Left lung (tissue), 10 donors: ENCODE results near the gene HMGA1. TPM values are rescaled to one million over a fixed set of nuclear protein-coding genes. Genes with fewer than 3 reads are reported as not detected.

Source experiments
- ATAC-seq: fragments of 200-7000 bp; cut with Tn5 transposase; one replicate; pipeline ENCODE4 v1.9.1; 2020; ENCODE audit warnings: moderate library complexity
- DNase-seq, 4 donors: peaks; one replicate each; pipeline ENCODE4 v3.0.0-alpha.2; 2013 to 2020
- H3K27ac ChIP-seq, 2 donors: fragments of 200-600 bp; sonication (generic) in 1 of 2; one replicate each; pipeline versions ENCODE4 v1.5.0 to v1.8.0; 2020 to 2021
- H3K27me3 ChIP-seq, 2 donors: fragments of 200-600 bp; sonication (generic) in 1 of 2; one replicate each; pipeline versions ENCODE4 v1.5.0 to v1.8.0; 2020 to 2021
- H3K36me3 ChIP-seq, 2 donors: fragments of 200-600 bp; sonication (generic) in 1 of 2; one replicate each; pipeline versions ENCODE4 v1.5.0 to v1.8.0; 2020 to 2021
- H3K4me1 ChIP-seq, 2 donors: fragments of 200-600 bp; one replicate each; pipeline ENCODE4 v1.8.0; 2021
- H3K4me3 ChIP-seq, 2 donors: fragments of 200-600 bp; sonication (generic) in 1 of 2; one replicate each; pipeline versions ENCODE4 v1.5.0 to v1.8.0; 2020 to 2021; ENCODE audit warnings: mild to moderate bottlenecking in 1 of 2
- H3K9me3 ChIP-seq, 2 donors: fragments of 200-600 bp; sonication (generic) in 1 of 2; one replicate each; pipeline versions ENCODE4 v1.5.0 to v1.8.0; 2020 to 2021
- intact Hi-C, 2 donors: fragments of 100-400 bp; cut with DNase I; formaldehyde crosslinking; loops; one replicate each; pipeline versions ENCODE4 v1.11.2 to v1.14.2; 2022
- polyA plus RNA-seq, 6 donors: library from polyadenylated mRNA; unstranded; fragments of 120-200 nt; gene quantifications; one replicate each; pipeline ENCODE4 v1.2.1, GENCODE V29; 2013; ENCODE audit not compliant: insufficient read length in 6 of 6
- total RNA-seq, 2 donors: library from RNA; stranded (reverse); fragmentation: NEBNext Ultra II Directional; extraction: Animal tissue kit (Norgen Biotek cat#: 25700); gene quantifications; one replicate each; pipeline ENCODE4 v1.2.1, GENCODE V29; 2021
- TF ChIP-seq, protein P1 (sequence below), 2 donors: fragments of 200-600 bp; sonication (generic) in 1 of 2; IDR thresholded peaks; one replicate each; pipeline versions ENCODE4 v1.5.0 to v1.8.0; 2021; ENCODE audit warnings: antibody characterized with exemption in 2 of 2
- donor health status: DM: no; HTN: yes; CAD: no.
- donor health status: DM: no; HTN: no; CAD: no.

HMGA1 gene
- total and polyA plus RNA-seq, 8 donors: 75.1 to 197 (median 155) TPM

DNA sequence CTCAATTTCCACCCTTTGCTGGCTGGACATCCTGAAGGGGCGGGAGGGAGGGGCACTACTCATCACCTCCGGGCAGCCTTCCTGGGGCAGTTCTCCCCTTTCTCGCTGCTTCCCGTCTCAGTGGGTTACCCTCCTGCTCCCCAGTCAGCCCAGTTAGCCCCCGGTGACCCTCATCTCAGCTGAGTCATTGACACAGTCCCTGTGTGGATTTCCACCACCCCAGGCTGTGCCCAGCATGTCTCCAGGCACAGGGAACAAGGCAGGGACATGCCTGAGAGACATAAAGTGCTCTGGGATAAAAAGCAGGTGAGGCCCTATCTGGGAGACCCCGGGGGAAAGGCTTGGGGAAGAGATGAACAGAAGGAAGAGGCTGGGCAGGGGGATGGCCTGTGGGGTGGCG lies 29.9 kb upstream of the HMGA1 start:
- Histone ChIP-seq H3K4me3 (no peak overlapping the region), H3K27me3 (no peaks in the 10 kb centered on the region), H3K9me3 (no peaks in the 10 kb centered on the region), H3K27ac (no peak overlapping the region), H3K4me1 (no peaks in the 10 kb centered on the region), H3K36me3 (no peaks in the 10 kb centered on the region)
- ATAC-seq: no peak
- TF ChIP-seq, protein P1, sequence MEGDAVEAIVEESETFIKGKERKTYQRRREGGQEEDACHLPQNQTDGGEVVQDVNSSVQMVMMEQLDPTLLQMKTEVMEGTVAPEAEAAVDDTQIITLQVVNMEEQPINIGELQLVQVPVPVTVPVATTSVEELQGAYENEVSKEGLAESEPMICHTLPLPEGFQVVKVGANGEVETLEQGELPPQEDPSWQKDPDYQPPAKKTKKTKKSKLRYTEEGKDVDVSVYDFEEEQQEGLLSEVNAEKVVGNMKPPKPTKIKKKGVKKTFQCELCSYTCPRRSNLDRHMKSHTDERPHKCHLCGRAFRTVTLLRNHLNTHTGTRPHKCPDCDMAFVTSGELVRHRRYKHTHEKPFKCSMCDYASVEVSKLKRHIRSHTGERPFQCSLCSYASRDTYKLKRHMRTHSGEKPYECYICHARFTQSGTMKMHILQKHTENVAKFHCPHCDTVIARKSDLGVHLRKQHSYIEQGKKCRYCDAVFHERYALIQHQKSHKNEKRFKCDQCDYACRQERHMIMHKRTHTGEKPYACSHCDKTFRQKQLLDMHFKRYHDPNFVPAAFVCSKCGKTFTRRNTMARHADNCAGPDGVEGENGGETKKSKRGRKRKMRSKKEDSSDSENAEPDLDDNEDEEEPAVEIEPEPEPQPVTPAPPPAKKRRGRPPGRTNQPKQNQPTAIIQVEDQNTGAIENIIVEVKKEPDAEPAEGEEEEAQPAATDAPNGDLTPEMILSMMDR (IDR thresholded peaks at IDR 0.05): no peak
- intact Hi-C loops: no loop called here
- DNase-seq: no peak

DNA sequence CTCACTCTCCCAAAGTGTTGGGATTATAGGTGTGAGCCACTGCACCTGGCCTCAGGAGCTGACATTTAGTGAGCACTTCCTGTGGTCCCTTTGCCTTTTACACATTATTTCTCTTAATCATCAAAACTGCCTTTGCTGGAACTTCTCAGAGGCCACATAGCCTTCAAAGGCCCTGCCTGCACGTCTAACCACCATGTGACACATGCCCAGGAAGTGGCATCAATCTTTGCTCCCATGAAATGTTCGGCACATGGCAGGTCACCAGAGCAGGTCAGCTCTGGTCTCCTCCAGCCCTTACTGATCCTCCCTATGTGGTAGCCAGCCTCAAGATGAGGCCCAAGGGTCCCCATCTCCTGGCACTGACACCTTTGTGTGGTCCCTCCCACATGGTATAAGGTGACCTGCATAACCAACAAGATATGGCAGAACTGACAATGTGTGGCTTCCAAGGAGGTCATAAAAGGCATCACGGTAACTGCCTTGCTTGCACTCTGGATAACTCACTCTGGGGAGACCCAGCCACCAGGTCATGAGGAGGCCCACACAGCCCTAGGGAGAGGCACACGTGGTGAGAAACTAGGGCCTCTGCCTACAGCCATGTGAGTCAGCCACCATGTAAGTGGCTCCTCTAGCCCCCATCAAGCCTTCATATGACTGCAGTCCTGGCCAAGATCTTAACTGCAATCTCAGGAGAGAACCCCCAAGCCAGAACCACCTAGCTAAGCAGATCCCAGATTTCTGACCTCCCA lies 28.8 kb upstream of the HMGA1 start:
- Histone ChIP-seq H3K4me1 (no peaks in the 10 kb centered on the region), H3K27me3 (no peaks in the 10 kb centered on the region), H3K36me3 (no peaks in the 10 kb centered on the region), H3K4me3 (no peak overlapping the region), H3K27ac (no peak overlapping the region), H3K9me3 (no peaks in the 10 kb centered on the region)
- TF ChIP-seq, protein P1 (IDR thresholded peaks at IDR 0.05): no peak
- intact Hi-C loops: no loop called here
- no peak for ATAC-seq
- DNase-seq: no peak

DNA sequence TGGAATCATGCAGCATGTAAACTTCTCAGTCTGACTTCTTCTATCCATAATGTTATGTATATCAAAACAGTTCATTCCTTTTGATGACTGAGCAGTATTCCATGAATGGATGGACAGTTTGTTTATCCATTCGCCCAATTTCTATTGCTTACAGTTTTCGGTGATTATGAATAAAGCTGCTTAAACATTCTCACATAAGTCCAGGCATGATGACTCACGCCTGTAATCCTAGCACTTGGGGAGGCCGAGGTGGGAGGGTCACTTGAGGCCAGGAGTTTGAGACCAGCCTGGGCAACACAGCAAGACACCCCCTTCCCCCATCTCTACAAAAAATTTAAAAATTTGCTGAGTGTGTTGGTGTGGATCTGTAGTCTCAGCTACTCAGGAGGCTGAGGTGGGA lies 22.9 kb upstream of the HMGA1 start:
- Histone ChIP-seq H3K27ac (no peak overlapping the region), H3K27me3 (no peaks in the 10 kb centered on the region), H3K36me3 (no peaks in the 10 kb centered on the region), H3K9me3 (no peaks in the 10 kb centered on the region), H3K4me3 (no peak overlapping the region), H3K4me1 (no peaks in the 10 kb centered on the region)
- TF ChIP-seq, protein P1 (IDR thresholded peaks at IDR 0.05): no peak
- DNase-seq (no peak), ATAC-seq (no peak)
- intact Hi-C loops: no loop called here

DNA sequence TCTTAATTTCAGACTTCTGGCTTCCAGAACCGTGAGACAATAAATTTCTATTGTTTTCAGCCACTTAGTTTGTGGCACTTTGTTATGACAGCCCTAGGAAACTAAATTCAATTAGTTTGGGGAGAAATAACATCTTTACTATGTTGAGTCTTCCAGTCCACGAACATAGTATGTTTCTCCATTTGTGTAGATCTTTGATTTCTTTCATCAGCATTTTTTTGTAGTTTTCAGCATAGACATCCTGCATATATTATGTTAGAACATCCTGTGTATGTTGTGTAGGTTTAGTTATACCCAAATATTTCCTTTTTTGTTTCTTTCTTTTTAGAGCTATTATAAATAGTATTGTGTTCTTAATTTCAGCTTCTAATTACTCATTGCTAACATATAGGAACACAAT lies 18.0 kb upstream of the HMGA1 start:
- Histone ChIP-seq H3K9me3 (no peaks in the 10 kb centered on the region), H3K4me1 (peaks cover 6 to 10% of the 10 kb centered on the region in 2 donors), H3K36me3 (no peaks in the 10 kb centered on the region), H3K4me3 (no peak overlapping the region), H3K27ac (no peak overlapping the region), H3K27me3 (no peaks in the 10 kb centered on the region)
- TF ChIP-seq, protein P1 (IDR thresholded peaks at IDR 0.05): no peak
- intact Hi-C loops: no loop called here
- ATAC-seq: no peak
- DNase-seq: no peak

DNA sequence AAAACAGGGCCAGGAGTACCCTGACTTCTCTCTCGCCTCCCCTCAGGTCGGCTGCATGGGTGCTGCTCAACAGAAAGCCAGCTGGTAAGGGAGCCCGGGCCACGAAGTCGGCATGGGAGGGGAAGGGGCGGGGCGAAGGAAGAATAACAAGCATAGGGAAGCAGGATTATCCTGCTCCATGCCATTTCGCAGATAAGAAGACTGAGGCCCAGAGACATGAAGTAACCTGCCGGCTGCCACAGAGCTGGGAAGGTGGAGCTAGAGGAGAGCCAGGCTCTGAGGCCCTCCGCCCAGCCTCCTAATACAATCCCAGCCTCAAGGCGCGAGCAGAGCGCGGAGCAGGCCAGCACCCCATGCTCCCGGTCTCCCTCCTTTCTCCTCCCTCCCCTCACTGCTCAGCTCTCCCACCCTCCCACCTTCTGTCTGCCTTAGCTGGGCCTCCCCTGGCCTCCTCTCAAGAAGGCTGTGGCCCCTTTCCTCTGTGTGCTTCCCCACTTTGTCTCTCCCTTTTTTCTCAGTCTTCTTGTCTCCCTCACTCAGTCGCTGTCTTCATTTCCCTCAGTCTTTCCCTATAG lies 13.2 kb upstream of the HMGA1 start:
- Histone ChIP-seq H3K4me1 (peaks cover 10 to 34% of the 10 kb centered on the region in 2 donors), H3K9me3 (no peaks in the 10 kb centered on the region), H3K27ac (peak overlapping the region; percentile 59 to 96), H3K36me3 (no peaks in the 10 kb centered on the region), H3K27me3 (no peaks in the 10 kb centered on the region), H3K4me3 (peak overlapping the region; percentile 11 to 49)
- DNase-seq: peak in 2 of 4 donors; percentile 15 to 77
- ATAC-seq: peak; percentile 47
- TF ChIP-seq, protein P1 (IDR thresholded peaks at IDR 0.05): no peak
- intact Hi-C loops: no loop called here
